ENCODE results near the gene ACTA2. TPM values are rescaled to one million over a fixed set of nuclear protein-coding genes. Genes with fewer than 3 reads are reported as not detected.
A peak's percentile ranks its signal among the peaks of the same experiment; 100 is the strongest.

The ACTA2 gene
- total and polyA plus RNA-seq, 2 donors, result 36.8 to 285 TPM

DNA sequence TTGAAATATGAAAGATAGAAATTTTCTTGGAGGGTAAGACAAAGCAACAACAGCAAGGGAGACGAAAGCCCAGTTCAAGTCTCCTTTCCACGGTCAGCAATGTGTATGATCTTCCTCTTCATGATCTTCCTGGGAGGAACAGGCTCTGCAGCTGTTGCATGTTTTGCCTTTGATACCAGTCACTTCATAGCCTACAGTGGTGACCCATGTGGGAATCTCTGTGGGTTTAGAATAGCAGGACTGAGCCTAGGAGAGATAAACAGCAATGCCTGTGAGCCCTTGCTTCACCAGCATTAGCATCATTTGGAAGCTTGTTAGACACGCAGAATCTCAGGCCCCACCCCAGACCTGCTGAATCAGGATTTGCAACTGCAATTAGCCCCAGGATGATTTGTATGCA is 40.7 kb downstream of the ACTA2 start:
- Histone ChIP-seq H3K36me3 (ENCODE audit: control insufficient read depth in 2 of 2, insufficient read depth in 2 of 2, low read length in 1 of 2) (peaks cover 0 to 43% of the 10 kb centered on the region in 2 donors), H3K9me3 (ENCODE audit: control insufficient read depth in 2 of 2, insufficient read depth in 1 of 2, low read length in 1 of 2) (no peaks in the 10 kb centered on the region), H3K27me3 (ENCODE audit: control insufficient read depth in 2 of 2, insufficient read depth in 1 of 2, low read length in 1 of 2) (no peaks in the 10 kb centered on the region), H3K4me3 (ENCODE audit: low read length in 2 of 2) (no peak overlapping the region), H3K27ac (ENCODE audit: low read depth in 1 of 2, low read length in 1 of 2) (no peak overlapping the region), H3K4me1 (ENCODE audit: control insufficient read depth in 2 of 2, insufficient read depth in 2 of 2, low read length in 2 of 2) (no peaks in the 10 kb centered on the region)
- WGBS, result 98% methylated on average over 3 of the region's 3 CpGs
- no peak for DNase-seq (ENCODE audit: low read depth in 6 of 9, low spot score in 9 of 9)

- DNase-seq (ENCODE audit: low read depth in 6 of 9, low spot score in 9 of 9), result no peak
- H3K27me3 ChIP-seq (ENCODE audit: control insufficient read depth in 2 of 2, insufficient read depth in 1 of 2, low read length in 1 of 2), result no peaks in the 10 kb centered on the region
- 97% methylated on average over 1 of the region's 1 CpG for WGBS
- peaks cover 0 to 46% of the 10 kb centered on the region in 2 donors for H3K36me3 ChIP-seq (ENCODE audit: control insufficient read depth in 2 of 2, insufficient read depth in 2 of 2, low read length in 1 of 2)
- H3K4me3 ChIP-seq (ENCODE audit: low read length in 2 of 2), result no peak overlapping the region
- H3K27ac ChIP-seq (ENCODE audit: low read depth in 1 of 2, low read length in 1 of 2), result no peak overlapping the region
- H3K9me3 ChIP-seq (ENCODE audit: control insufficient read depth in 2 of 2, insufficient read depth in 1 of 2, low read length in 1 of 2), result no peaks in the 10 kb centered on the region
- no peaks in the 10 kb centered on the region for H3K4me1 ChIP-seq (ENCODE audit: control insufficient read depth in 2 of 2, insufficient read depth in 2 of 2, low read length in 2 of 2)
Measured at GRCh38 chr10:88911116-88911515, 41.5 kb downstream of the ACTA2 start.

DNA sequence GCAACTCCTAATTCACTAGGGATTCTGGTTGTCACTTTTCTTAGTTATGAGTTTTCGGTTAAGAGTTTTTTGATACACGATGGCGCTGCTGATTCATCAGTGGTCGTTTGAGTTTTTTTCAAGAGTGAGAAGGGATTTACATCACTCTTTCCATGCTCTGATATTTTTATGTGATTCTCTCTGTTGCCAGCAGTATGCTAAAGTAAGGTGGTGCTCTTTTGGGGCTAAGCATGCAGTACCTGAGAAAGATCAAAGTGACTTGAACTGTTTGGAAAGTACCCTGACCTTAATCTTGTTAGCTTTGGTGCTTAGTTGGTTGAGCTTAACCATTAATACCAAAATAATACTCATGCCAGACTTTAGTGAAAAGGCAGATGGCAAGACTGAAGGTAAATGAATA is 44.4 kb downstream of the ACTA2 start:
- Histone ChIP-seq H3K36me3 (ENCODE audit: control insufficient read depth in 2 of 2, insufficient read depth in 2 of 2, low read length in 1 of 2) (peaks cover 7 to 58% of the 10 kb centered on the region in 2 donors), H3K9me3 (ENCODE audit: control insufficient read depth in 2 of 2, insufficient read depth in 1 of 2, low read length in 1 of 2) (no peaks in the 10 kb centered on the region)
- peak in 1 of 9 donors; percentile 21 for DNase-seq (ENCODE audit: low read depth in 6 of 9, low spot score in 9 of 9)

GRCh38 chr10:88906921-88907320 is 45.7 kb downstream of the ACTA2 start:
- Histone ChIP-seq H3K9me3 (ENCODE audit: control insufficient read depth in 2 of 2, insufficient read depth in 1 of 2, low read length in 1 of 2) (no peaks in the 10 kb centered on the region), H3K4me3 (ENCODE audit: low read length in 2 of 2) (no peak overlapping the region), H3K27me3 (ENCODE audit: control insufficient read depth in 2 of 2, insufficient read depth in 1 of 2, low read length in 1 of 2) (no peaks in the 10 kb centered on the region), H3K36me3 (ENCODE audit: control insufficient read depth in 2 of 2, insufficient read depth in 2 of 2, low read length in 1 of 2) (peaks cover 15 to 57% of the 10 kb centered on the region in 2 donors), H3K27ac (ENCODE audit: low read depth in 1 of 2, low read length in 1 of 2) (no peak overlapping the region), H3K4me1 (ENCODE audit: control insufficient read depth in 2 of 2, insufficient read depth in 2 of 2, low read length in 2 of 2) (no peaks in the 10 kb centered on the region)
- no peak for DNase-seq (ENCODE audit: low read depth in 6 of 9, low spot score in 9 of 9)
- WGBS, result 98% methylated on average over 1 of the region's 1 CpG

More for the DNA sequence above, 44.4 kb downstream of the ACTA2 start:
- WGBS, result 92% methylated on average over 4 of the region's 4 CpGs
- no peak overlapping the region for H3K4me3 ChIP-seq (ENCODE audit: low read length in 2 of 2)
- no peaks in the 10 kb centered on the region for H3K4me1 ChIP-seq (ENCODE audit: control insufficient read depth in 2 of 2, insufficient read depth in 2 of 2, low read length in 2 of 2)
- H3K27ac ChIP-seq (ENCODE audit: low read depth in 1 of 2, low read length in 1 of 2), result no peak overlapping the region
- no peaks in the 10 kb centered on the region for H3K27me3 ChIP-seq (ENCODE audit: control insufficient read depth in 2 of 2, insufficient read depth in 1 of 2, low read length in 1 of 2)

DNA sequence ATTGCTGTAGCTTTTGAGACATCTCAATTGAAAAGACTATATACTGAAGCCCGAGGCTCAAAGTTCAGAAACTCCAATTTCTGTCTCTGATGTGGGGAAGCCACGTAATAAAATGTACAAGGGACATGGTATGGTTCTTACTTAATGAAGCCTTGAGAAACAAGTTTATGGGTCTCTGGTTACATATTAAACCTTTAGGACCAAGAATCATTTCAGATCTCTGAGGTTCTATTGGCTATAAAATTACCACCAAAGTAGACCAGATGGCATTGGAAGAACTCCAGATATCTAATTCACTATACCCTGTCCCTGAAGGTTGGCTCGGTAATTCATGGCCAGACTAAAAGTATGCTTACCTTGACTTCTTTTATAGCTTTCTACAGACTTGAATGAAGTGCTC is 48.9 kb downstream of the ACTA2 start:
- Histone ChIP-seq H3K9me3 (ENCODE audit: control insufficient read depth in 2 of 2, insufficient read depth in 1 of 2, low read length in 1 of 2) (no peaks in the 10 kb centered on the region), H3K4me3 (ENCODE audit: low read length in 2 of 2) (no peak overlapping the region), H3K27me3 (ENCODE audit: control insufficient read depth in 2 of 2, insufficient read depth in 1 of 2, low read length in 1 of 2) (no peaks in the 10 kb centered on the region), H3K36me3 (ENCODE audit: control insufficient read depth in 2 of 2, insufficient read depth in 2 of 2, low read length in 1 of 2) (peaks cover 16 to 55% of the 10 kb centered on the region in 2 donors), H3K4me1 (ENCODE audit: control insufficient read depth in 2 of 2, insufficient read depth in 2 of 2, low read length in 2 of 2) (no peaks in the 10 kb centered on the region), H3K27ac (ENCODE audit: low read depth in 1 of 2, low read length in 1 of 2) (no peak overlapping the region)
- 97% methylated on average over 3 of the region's 3 CpGs for WGBS
- no peak for DNase-seq (ENCODE audit: low read depth in 6 of 9, low spot score in 9 of 9)

DNA sequence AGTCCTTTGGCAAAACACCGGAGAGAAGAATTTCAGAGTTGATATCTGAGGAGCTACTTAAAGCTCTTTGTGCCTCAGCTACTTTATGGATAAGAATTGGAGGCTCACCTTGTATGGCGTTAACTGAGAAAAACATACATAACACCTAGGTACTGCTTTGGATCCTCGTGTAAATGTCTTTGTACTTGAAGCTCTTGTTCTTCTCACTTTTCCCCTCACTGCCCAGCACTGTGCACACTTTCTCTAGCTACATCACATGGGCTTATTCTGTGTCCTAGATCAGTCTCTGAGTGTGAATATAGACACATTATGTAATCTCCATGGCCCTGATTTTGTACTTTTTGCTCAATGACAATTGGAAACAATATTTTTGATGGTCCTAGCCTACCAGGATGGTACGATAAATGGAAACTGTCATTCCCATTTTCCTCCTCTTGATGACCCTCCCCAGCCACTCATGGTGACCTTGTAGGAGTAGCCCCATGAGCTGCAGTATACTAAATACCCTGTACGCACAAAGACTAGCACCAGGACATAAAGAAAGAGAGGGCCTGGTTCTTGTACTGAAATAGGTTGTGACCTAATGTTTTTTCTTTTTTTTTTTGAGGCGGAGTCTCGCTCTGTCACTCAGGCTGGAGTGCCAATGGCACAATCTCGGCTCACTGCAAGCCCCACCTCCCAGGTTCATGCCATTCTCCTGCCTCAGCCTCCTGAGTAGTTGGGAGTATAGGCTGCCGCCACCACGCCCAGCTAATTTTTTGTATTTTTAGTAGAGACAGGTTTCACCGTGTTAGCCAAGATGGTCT is 50.4 kb downstream of the ACTA2 start:
- no peak for DNase-seq (ENCODE audit: low read depth in 6 of 9, low spot score in 9 of 9)
- H3K4me1 ChIP-seq (ENCODE audit: control insufficient read depth in 2 of 2, insufficient read depth in 2 of 2, low read length in 2 of 2), result no peaks in the 10 kb centered on the region
- H3K9me3 ChIP-seq (ENCODE audit: control insufficient read depth in 2 of 2, insufficient read depth in 1 of 2, low read length in 1 of 2), result no peaks in the 10 kb centered on the region
- H3K27ac ChIP-seq (ENCODE audit: low read depth in 1 of 2, low read length in 1 of 2), result no peak overlapping the region
- no peaks in the 10 kb centered on the region for H3K27me3 ChIP-seq (ENCODE audit: control insufficient read depth in 2 of 2, insufficient read depth in 1 of 2, low read length in 1 of 2)
- H3K36me3 ChIP-seq (ENCODE audit: control insufficient read depth in 2 of 2, insufficient read depth in 2 of 2, low read length in 1 of 2), result peaks cover 16 to 51% of the 10 kb centered on the region in 2 donors
- no peak overlapping the region for H3K4me3 ChIP-seq (ENCODE audit: low read length in 2 of 2)
- 96% methylated on average over 11 of the region's 11 CpGs for WGBS

DNA sequence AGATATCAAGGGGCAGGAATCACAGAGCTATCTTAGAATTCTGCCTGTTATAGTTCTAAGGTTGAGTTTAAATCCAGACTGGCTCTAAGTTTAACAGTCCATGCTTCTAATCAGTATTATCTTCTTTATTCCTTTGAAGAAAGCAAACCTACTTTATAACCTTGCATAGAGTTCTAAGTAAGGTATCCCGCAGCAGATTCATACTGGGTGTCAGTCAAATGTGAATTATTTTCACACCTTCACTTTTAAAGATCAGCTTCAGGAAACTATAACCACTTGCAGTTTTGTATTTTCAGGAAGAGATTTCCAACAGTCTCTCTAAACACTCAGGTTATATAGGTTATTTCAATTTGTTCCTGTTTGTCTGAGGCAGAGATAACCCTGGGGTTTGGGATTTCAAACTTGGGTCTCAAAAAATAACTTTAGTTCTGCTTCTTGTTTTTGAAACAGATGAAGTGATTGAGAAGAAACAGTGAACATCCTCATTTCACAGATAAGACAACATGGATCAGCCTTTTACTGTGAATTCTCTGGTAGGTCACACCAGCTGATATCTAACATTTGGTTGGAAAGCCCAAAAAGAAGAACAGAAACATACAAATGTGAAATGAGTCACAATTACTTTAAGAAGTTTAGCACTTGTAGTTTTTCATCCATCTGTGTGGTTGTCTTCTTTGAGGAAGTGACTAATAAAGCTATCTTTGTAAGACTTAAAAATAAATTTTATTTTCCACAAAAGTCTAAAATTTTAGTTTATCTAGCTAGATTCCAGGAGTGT is 51.2 kb downstream of the ACTA2 start:
- H3K4me3 ChIP-seq (ENCODE audit: low read length in 2 of 2), result no peak overlapping the region
- WGBS, result 96% methylated on average over 1 of the region's 1 CpG
- no peaks in the 10 kb centered on the region for H3K4me1 ChIP-seq (ENCODE audit: control insufficient read depth in 2 of 2, insufficient read depth in 2 of 2, low read length in 2 of 2)
- H3K27ac ChIP-seq (ENCODE audit: low read depth in 1 of 2, low read length in 1 of 2), result no peak overlapping the region
- H3K9me3 ChIP-seq (ENCODE audit: control insufficient read depth in 2 of 2, insufficient read depth in 1 of 2, low read length in 1 of 2), result no peaks in the 10 kb centered on the region
- DNase-seq (ENCODE audit: low read depth in 6 of 9, low spot score in 9 of 9), result peak in 1 of 9 donors; percentile 30
- peaks cover 16 to 45% of the 10 kb centered on the region in 2 donors for H3K36me3 ChIP-seq (ENCODE audit: control insufficient read depth in 2 of 2, insufficient read depth in 2 of 2, low read length in 1 of 2)
- no peaks in the 10 kb centered on the region for H3K27me3 ChIP-seq (ENCODE audit: control insufficient read depth in 2 of 2, insufficient read depth in 1 of 2, low read length in 1 of 2)

DNA sequence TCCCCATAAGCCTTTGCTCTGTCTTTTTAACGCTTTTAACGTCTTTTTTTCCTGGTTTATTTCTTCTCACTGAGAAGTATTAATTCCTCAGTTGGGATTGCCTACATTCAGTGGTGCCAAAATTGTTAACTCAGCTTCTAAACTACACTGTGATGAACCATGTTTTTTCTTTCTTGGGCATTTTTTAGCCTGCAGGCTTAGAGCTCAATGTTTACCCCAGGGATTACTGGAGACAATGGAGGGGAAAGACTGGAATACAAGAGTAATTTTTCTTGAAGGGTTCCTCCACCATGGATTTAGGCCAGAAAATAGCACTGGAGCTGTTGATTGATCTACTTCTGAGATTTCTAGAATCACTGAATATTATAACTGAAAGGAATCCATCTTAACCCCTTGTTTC is 52.7 kb downstream of the ACTA2 start:
- 98% methylated on average over 2 of the region's 2 CpGs for WGBS
- Histone ChIP-seq H3K27ac (ENCODE audit: low read depth in 1 of 2, low read length in 1 of 2) (no peak overlapping the region), H3K36me3 (ENCODE audit: control insufficient read depth in 2 of 2, insufficient read depth in 2 of 2, low read length in 1 of 2) (peaks cover 16 to 38% of the 10 kb centered on the region in 2 donors), H3K27me3 (ENCODE audit: control insufficient read depth in 2 of 2, insufficient read depth in 1 of 2, low read length in 1 of 2) (no peaks in the 10 kb centered on the region), H3K4me3 (ENCODE audit: low read length in 2 of 2) (no peak overlapping the region), H3K4me1 (ENCODE audit: control insufficient read depth in 2 of 2, insufficient read depth in 2 of 2, low read length in 2 of 2) (no peaks in the 10 kb centered on the region), H3K9me3 (ENCODE audit: control insufficient read depth in 2 of 2, insufficient read depth in 1 of 2, low read length in 1 of 2) (no peaks in the 10 kb centered on the region)
- no peak for DNase-seq (ENCODE audit: low read depth in 6 of 9, low spot score in 9 of 9)

DNA sequence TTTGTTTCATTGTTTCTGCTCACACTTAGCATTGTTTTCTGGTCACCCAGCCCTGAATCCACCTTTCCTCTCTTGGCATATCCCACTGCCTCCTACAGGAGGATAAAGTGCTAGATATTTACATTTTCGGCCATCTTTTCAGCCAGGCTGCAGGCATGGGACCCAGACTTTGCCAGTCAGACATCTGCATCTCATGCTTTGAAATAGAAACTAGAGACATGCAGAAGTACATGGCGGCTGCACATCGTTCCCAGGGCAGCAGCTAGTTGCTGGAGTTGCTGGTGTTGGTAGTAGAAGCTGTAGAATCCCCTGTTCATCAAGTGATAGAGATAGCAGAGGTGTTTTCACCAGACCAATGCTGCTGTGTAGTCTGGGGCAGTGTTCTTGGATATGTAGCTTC is 53.8 kb downstream of the ACTA2 start:
- WGBS, result 96% methylated on average over 3 of the region's 3 CpGs
- Histone ChIP-seq H3K27me3 (ENCODE audit: control insufficient read depth in 2 of 2, insufficient read depth in 1 of 2, low read length in 1 of 2) (no peaks in the 10 kb centered on the region), H3K27ac (ENCODE audit: low read depth in 1 of 2, low read length in 1 of 2) (no peak overlapping the region), H3K36me3 (ENCODE audit: control insufficient read depth in 2 of 2, insufficient read depth in 2 of 2, low read length in 1 of 2) (peaks cover 9 to 30% of the 10 kb centered on the region in 2 donors), H3K4me1 (ENCODE audit: control insufficient read depth in 2 of 2, insufficient read depth in 2 of 2, low read length in 2 of 2) (no peaks in the 10 kb centered on the region), H3K9me3 (ENCODE audit: control insufficient read depth in 2 of 2, insufficient read depth in 1 of 2, low read length in 1 of 2) (no peaks in the 10 kb centered on the region), H3K4me3 (ENCODE audit: low read length in 2 of 2) (no peak overlapping the region)
- no peak for DNase-seq (ENCODE audit: low read depth in 6 of 9, low spot score in 9 of 9)

All from thymus (tissue), 11 donors.